ENCODE results near the gene MACC1.

Gene MACC1

GRCh38 chr7:20173828-20174227 lies 43.4 kb downstream of the MACC1 start:
- Histone ChIP-seq H3K79me2 (no peaks in the 10 kb centered on the region), H3K4me2 (ENCODE audit: low read length) (no peak overlapping the region), H3K4me3 (ENCODE audit: low read depth, low read length) (no peak overlapping the region), H3K4me1 (no peaks in the 10 kb centered on the region), H3K27me3 (ENCODE audit: control insufficient read depth, insufficient read depth, low read length) (no peaks in the 10 kb centered on the region), H3K36me3 (ENCODE audit: control insufficient read depth, insufficient read depth, low read length) (no peaks in the 10 kb centered on the region), H2AFZ (no peak overlapping the region), H3K9me3 (ENCODE audit: control insufficient read depth, low read length) (no peaks in the 10 kb centered on the region), H3K27ac (no peak overlapping the region), H3K9ac (no peak overlapping the region)
- TF ChIP-seq CTCF (IDR thresholded peaks at IDR 0.05): no peak

- Histone ChIP-seq H2AFZ (no peak overlapping the region), H3K27me3 (ENCODE audit: control insufficient read depth, insufficient read depth, low read length) (no peaks in the 10 kb centered on the region), H3K9me3 (ENCODE audit: control insufficient read depth, low read length) (no peaks in the 10 kb centered on the region), H3K79me2 (no peaks in the 10 kb centered on the region), H3K4me2 (ENCODE audit: low read length) (no peak overlapping the region), H3K9ac (no peak overlapping the region), H3K4me1 (no peaks in the 10 kb centered on the region), H3K4me3 (ENCODE audit: low read depth, low read length) (no peak overlapping the region), H3K36me3 (ENCODE audit: control insufficient read depth, insufficient read depth, low read length) (no peaks in the 10 kb centered on the region), H3K27ac (no peak overlapping the region)
- TF ChIP-seq CTCF (IDR thresholded peaks at IDR 0.05): peak; percentile 49
Observed at GRCh38 chr7:20172736-20173334, 44.3 kb downstream of the MACC1 start.

- no peak for TF ChIP-seq CTCF (IDR thresholded peaks at IDR 0.05)
- Histone ChIP-seq H3K9ac (no peak overlapping the region), H3K4me1 (no peaks in the 10 kb centered on the region), H3K36me3 (ENCODE audit: control insufficient read depth, insufficient read depth, low read length) (no peaks in the 10 kb centered on the region), H3K4me3 (ENCODE audit: low read depth, low read length) (no peak overlapping the region), H3K79me2 (no peaks in the 10 kb centered on the region), H3K4me2 (ENCODE audit: low read length) (no peak overlapping the region), H2AFZ (no peak overlapping the region), H3K27me3 (ENCODE audit: control insufficient read depth, insufficient read depth, low read length) (no peaks in the 10 kb centered on the region), H3K27ac (no peak overlapping the region), H3K9me3 (ENCODE audit: control insufficient read depth, low read length) (no peaks in the 10 kb centered on the region)
Observed at GRCh38 chr7:20170633-20171032, 46.6 kb downstream of the MACC1 start.

GRCh38 chr7:20165146-20165510 lies 52.1 kb downstream of the MACC1 start:
- no peak for TF ChIP-seq CTCF (IDR thresholded peaks at IDR 0.05)
- no peaks in the 10 kb centered on the region for H3K4me1 ChIP-seq
- no peak overlapping the region for H3K4me2 ChIP-seq (ENCODE audit: low read length)
- no peak overlapping the region for H3K4me3 ChIP-seq (ENCODE audit: low read depth, low read length)
- H3K27ac ChIP-seq: no peak overlapping the region
- H3K79me2 ChIP-seq: no peaks in the 10 kb centered on the region
- H3K9me3 ChIP-seq (ENCODE audit: control insufficient read depth, low read length): no peaks in the 10 kb centered on the region
- no peaks in the 10 kb centered on the region for H3K36me3 ChIP-seq (ENCODE audit: control insufficient read depth, insufficient read depth, low read length)
- H3K27me3 ChIP-seq (ENCODE audit: control insufficient read depth, insufficient read depth, low read length): no peaks in the 10 kb centered on the region
- no peak overlapping the region for H2AFZ ChIP-seq
- no peak overlapping the region for H3K9ac ChIP-seq

- no peak for TF ChIP-seq CTCF (IDR thresholded peaks at IDR 0.05)
- no peaks in the 10 kb centered on the region for H3K27me3 ChIP-seq (ENCODE audit: control insufficient read depth, insufficient read depth, low read length)
- no peak overlapping the region for H3K4me2 ChIP-seq (ENCODE audit: low read length)
- no peak overlapping the region for H2AFZ ChIP-seq
- no peaks in the 10 kb centered on the region for H3K4me1 ChIP-seq
- no peaks in the 10 kb centered on the region for H3K36me3 ChIP-seq (ENCODE audit: control insufficient read depth, insufficient read depth, low read length)
- H3K27ac ChIP-seq: no peak overlapping the region
- H3K4me3 ChIP-seq (ENCODE audit: low read depth, low read length): no peak overlapping the region
- H3K79me2 ChIP-seq: no peaks in the 10 kb centered on the region
- no peak overlapping the region for H3K9ac ChIP-seq
- H3K9me3 ChIP-seq (ENCODE audit: control insufficient read depth, low read length): no peaks in the 10 kb centered on the region
Observed at GRCh38 chr7:20164425-20165145, 52.6 kb downstream of the MACC1 start.
